ENCODE measurements around the gene ZNF829. TPM values are rescaled to one million over a fixed set of nuclear protein-coding genes. Genes with fewer than 3 reads are reported as not detected.

Gene ZNF829
- total RNA-seq, 2 donors from 2014 or later, result 7.4 to 9.0 TPM

DNA sequence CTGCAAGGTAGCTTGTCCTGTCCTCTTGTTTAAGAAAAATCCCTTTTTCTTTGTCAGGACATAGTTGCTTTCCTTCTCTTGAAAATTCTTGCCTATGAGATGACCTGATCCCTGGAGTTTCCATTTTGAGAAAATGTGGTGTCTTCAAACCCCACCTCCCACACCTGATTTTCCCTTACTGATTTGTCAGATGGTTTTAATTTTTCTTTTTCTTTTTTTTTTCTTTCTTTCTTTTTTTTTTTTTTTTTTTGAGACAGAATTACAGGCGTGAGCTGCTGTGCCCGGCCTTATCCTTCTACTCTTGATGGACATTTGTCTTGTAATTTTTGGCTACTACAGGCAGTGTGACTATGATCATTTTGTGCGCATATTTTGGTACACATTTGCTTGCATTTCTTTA is 64.2 kb downstream of the ZNF829 start:
- H3K9me3 Mint-ChIP-seq, result peaks cover 8 to 10% of the 10 kb centered on the region in 2 donors
- no peak for ATAC-seq (replicated peaks in 1 of 2)
- H3K36me3 Mint-ChIP-seq (ENCODE audit: insufficient read depth in 2 of 2), result peaks cover 21 to 44% of the 10 kb centered on the region in 2 donors
- DNase-seq, result no peak
- H3K27ac Mint-ChIP-seq, result no peak overlapping the region
- H3K27me3 Mint-ChIP-seq (ENCODE audit: low read depth), result no peaks in the 10 kb centered on the region
- no peak overlapping the region for H3K4me3 Mint-ChIP-seq
- peaks cover 6% of the 10 kb centered on the region for H3K4me1 Mint-ChIP-seq (ENCODE audit: low read depth)

DNA sequence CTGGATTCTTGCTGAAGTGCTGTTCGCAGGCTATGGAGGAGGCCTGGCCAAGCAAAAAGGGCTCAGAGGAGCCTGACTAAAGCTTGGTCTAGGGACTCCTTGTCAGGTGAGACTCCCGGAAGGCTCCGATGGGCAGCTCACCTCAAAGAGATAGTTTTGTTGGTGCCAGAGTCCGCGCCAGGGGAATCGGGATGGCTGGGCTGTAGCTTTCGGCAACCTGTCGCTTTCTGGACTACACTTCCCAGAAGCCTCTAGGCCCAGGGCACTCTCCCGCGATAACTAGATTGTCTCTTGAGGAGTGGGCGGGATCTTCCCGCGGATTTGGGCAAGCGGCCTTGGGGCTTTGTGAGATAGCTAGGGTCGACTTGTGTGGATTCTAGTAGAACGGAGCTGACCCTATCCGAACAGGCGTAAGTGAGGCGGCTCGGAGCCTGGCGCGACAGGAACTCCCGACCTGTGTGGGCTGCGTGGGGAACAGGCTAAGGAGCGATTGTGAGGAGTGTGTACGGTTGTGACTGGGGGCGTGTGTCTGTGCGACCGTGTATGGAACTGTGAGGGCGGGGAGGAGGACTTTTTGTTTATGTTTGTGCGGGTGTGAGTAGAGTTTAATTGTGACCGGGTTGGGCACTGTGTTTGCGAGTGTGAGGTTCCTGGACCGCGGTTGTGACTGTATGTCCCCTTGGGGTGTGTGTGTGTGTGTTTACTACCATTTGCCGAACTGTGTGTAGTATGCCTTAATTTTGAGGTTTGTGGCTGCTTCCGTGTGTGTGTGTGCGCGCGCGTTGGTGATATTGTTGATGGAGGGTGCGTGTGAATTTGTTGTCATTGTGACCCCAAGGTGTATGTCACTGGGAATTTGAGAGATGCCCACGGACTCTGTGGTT is 65.3 kb downstream of the ZNF829 start, which contains the start of gene ZNF345:
TSS of gene ZNF345 (plus strand) at position 318 of the 884 bp plus-strand sequence. CDS start 25,955 bp downstream, outside the sequence.
- peak; percentile 84 to 85 for ATAC-seq (replicated peaks in 1 of 2)
- H3K27me3 Mint-ChIP-seq (ENCODE audit: low read depth), result no peaks in the 10 kb centered on the region
- H3K4me1 Mint-ChIP-seq (ENCODE audit: low read depth), result peaks cover 6% of the 10 kb centered on the region
- H3K9me3 Mint-ChIP-seq, result peaks cover 7 to 9% of the 10 kb centered on the region in 2 donors
- no peak within 1 kb of the TSS for H3K27ac Mint-ChIP-seq
- peak; percentile 85 to 91 for DNase-seq
- H3K4me3 Mint-ChIP-seq, result no peak within 1 kb of the TSS
- peaks cover 21 to 47% of the 10 kb centered on the region in 2 donors for H3K36me3 Mint-ChIP-seq (ENCODE audit: insufficient read depth in 2 of 2)

DNA sequence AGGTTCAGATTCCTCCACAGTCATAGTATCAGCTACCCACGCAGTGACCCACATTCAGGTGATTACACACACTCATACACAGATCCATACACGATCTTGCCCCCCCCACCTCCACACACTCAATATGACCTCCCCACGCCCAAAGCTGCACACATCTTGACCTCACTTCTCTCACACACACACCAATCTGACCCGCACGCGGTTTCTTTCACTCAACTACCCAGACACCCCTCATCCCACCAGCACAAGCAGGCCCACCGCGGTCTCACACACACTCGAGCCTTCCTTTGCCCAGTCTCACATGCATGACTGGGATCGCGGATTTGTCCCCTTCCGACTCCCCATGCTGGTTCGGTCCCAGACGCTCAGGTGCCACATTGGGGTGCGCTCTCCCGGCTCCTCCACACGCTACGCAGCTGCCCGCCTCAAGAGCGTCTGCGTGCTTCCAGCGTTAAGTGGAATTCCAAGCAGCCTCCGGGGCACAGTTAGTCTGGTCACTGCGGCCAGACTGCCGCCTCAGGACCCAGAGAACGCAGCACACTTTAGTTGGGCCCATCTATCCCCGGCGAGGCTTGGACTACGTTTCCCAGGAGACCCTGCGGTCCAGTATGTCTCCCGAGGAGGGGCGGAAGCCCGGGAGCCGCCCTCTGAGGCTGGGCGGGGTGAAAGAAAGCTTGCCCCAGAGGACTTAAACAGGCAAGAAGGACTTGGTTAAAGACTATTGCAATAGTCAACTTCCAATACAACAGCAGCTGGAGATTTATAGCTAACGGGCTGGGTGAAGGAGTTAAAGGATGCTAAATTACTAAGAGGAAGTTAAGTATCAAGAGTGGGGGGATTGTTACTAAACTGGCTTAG is 66.2 kb downstream of the ZNF829 start:
- peaks cover 19 to 48% of the 10 kb centered on the region in 2 donors for H3K36me3 Mint-ChIP-seq (ENCODE audit: insufficient read depth in 2 of 2)
- ATAC-seq (replicated peaks in 1 of 2) (peak; percentile 91 to 92), DNase-seq (peak; percentile 92 to 94)
- peaks cover 6 to 7% of the 10 kb centered on the region in 2 donors for H3K9me3 Mint-ChIP-seq
- H3K4me3 Mint-ChIP-seq, result no peak overlapping the region
- H3K27me3 Mint-ChIP-seq (ENCODE audit: low read depth), result no peaks in the 10 kb centered on the region
- H3K27ac Mint-ChIP-seq, result no peak overlapping the region
- H3K4me1 Mint-ChIP-seq (ENCODE audit: low read depth), result peaks cover 6% of the 10 kb centered on the region

DNA sequence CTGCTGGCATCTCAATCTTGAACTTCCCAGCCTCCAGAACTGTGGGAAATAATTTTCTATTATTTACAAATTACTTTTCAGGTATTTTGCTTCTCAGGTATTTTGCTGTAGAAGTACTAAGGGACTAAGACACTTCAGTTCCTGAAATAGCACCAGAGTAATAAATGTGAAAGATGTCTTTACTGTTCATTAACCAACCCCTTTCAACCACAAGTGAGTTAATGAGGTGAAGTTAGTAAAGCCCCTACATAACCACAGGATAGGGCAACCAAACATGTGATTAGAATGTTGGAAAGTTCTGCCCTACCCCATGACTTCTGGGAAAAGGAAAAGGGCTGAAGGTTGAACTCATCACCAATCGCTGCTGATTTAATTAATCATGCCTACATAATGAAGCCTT is 68.1 kb downstream of the ZNF829 start:
- H3K27me3 Mint-ChIP-seq (ENCODE audit: low read depth), result no peaks in the 10 kb centered on the region
- ATAC-seq (replicated peaks in 1 of 2), result no peak
- H3K4me3 Mint-ChIP-seq, result peak overlapping the region in 1 of 2 donors; percentile 91
- H3K9me3 Mint-ChIP-seq, result peaks cover 4 to 8% of the 10 kb centered on the region in 2 donors
- DNase-seq, result no peak
- peaks cover 20 to 43% of the 10 kb centered on the region in 2 donors for H3K36me3 Mint-ChIP-seq (ENCODE audit: insufficient read depth in 2 of 2)
- peaks cover 6% of the 10 kb centered on the region for H3K4me1 Mint-ChIP-seq (ENCODE audit: low read depth)
- peak overlapping the region; percentile 92 for H3K27ac Mint-ChIP-seq

DNA sequence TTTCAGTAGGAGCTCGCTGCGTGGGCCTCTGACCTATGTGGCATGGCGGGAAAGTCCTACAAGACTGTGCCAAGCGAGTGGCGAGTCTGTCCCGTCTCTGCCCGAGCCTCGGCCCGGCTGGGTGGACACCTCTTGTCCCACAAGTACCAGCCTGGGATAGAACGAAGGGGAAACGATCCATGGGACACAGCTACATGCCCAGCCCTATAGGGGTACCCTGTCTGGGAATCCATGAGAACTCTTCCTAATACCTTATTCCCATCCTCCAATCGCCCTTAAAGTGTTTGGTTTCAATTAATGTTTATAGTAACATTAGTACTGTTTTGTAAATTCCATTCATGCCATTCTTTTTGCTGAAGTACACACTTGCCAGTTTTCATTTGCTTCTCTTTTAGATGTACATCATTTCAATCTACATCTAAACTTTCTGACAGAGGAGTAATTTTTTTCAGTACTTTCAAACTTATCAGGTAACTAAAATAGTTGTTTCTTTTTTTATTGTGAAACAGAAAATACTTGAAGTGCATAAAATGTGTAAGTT is 77.2 kb downstream of the ZNF829 start:
- Mint-ChIP-seq H3K4me1 (ENCODE audit: low read depth) (peaks cover 6% of the 10 kb centered on the region), H3K36me3 (ENCODE audit: insufficient read depth in 2 of 2) (peaks cover 21 to 47% of the 10 kb centered on the region in 2 donors)

More for the DNA sequence above, 77.2 kb downstream of the ZNF829 start:
- Mint-ChIP-seq H3K4me3 (no peak overlapping the region), H3K27ac (peak overlapping the region; percentile 96), H3K9me3 (peaks cover 11 to 16% of the 10 kb centered on the region in 2 donors), H3K27me3 (ENCODE audit: low read depth) (no peaks in the 10 kb centered on the region)
- DNase-seq (no peak), ATAC-seq (replicated peaks in 1 of 2) (no peak)

Other genes with a start within 250 kb of the ZNF829 start
- 1 to 10 TPM; 6.9 to 9.7 TPM for gene ZNF461, start 249.5 kb downstream of the ZNF829 start, total RNA-seq
- 10 to 100 TPM in 1 of 2 donors, 1 to 10 TPM in 1; 7.8 to 11.2 TPM for gene ZNF567, start 228.7 kb downstream of the ZNF829 start, total RNA-seq
- 10 to 100 TPM; 10.4 to 14.9 TPM for gene ZNF850, start 143.5 kb downstream of the ZNF829 start, total RNA-seq
- gene ZNF790, start 77.9 kb downstream of the ZNF829 start, total RNA-seq, result 1 to 10 TPM; 6.5 to 8.5 TPM
- gene ZNF345, start 65.4 kb downstream of the ZNF829 start, total RNA-seq, result 1 to 10 TPM; 6.1 to 9.9 TPM
- 10 to 100 TPM; 15.4 to 17.9 TPM for gene ZNF568, start within 50 bp of the ZNF829 start, total RNA-seq
- gene ZNF420, start 162.1 kb upstream of the ZNF829 start, total RNA-seq, result 10 to 100 TPM; 10.6 to 12.3 TPM

All from activated T-cell treated with anti-CD3 and anti-CD28 coated beads, Interleukin-2, amount 50 U/mL, for 72 hours (primary cell).